ENCODE results near the gene CTNNA3. TPM values are rescaled to one million over a fixed set of nuclear protein-coding genes. Genes with fewer than 3 reads are reported as not detected.

Gene CTNNA3
- total RNA-seq, 2 donors from 2014 or later, result 4.8 to 5.3 TPM

DNA sequence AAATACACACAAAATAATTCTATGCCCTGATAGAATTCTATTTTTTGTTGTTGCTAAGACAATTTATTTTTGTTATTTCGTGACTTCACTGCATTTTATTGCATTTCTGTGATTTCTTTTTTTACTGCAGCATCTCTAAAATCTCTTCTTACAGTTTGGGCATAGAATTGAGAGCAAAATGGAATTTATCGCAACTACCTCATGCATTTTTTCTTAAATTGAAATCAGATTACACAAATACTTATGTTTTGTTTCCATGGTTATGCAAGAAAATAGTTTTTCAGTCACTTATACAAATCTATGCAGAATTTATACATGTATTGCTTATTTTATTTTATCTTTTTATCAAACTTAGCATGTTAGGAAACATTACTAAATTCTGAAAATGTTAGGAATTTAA lies 1552.0 kb downstream of the CTNNA3 start:
- DNase-seq (ENCODE audit: low spot score), result no peak
- intact Hi-C loops (cut with DNase I), result no loop called here

DNA sequence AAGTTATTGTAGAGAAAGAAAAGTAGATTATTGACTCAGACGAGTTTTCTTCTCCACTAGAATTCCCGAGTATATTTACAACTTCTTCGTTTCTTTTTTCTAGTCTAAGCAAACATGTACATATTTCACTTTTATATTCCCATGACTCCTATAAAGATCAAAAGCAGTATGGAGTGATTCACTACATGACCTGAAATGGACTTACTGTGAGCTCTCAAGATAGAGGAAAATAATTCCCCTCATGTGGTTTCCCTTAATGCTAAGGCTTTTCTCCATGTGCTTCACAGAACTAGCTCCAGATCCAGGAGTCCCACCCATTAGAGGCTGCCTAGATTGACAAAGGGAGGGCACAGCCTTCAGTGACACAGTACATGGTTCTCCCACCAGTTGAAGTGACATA lies 1593.2 kb downstream of the CTNNA3 start:
- no peak for DNase-seq (ENCODE audit: low spot score)
- intact Hi-C loops (cut with DNase I), result loop anchor here in 1 of 2 donors (1.0 kb wide), 1 partner anchor 15 kb away; no protein-coding TSS in a partner anchor

DNA sequence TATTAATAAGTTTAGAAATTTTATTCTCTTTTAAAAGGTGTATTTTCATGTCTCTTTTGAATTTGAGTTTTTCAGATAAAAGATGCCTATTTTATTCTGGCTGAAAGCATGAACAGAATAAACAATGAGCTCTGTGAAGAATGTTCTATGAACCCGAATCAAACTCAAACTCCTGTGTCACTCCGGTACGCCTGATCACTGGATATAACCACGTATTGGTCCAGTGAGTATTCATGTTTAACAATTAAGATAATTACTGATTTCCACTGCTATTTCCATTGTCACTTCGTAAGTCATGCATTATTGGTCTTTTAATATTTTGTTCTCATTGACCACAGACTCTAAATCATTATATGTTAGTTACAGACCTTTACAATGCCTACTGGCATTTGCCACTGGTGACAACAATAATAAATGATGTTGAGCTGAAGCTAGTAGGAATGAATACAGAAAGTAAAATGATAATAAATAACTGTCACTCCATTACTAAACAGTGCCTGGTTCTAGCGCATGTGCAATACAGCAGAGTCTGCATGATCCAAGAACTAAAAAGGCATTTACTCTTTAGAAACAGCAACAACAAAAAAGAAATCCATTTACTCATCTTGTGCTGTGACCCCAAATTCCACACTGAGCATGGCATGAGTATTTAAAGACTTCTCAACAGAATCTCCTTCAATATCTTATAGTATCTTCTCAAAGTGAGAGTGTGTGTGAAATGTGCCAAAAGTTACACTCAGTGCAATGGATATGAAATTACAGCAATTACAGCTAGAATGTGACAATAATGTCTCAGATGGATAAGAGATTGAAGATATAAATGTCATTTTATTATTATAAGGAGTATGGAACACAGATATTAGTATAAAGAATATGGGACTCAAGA lies 1597.2 kb downstream of the CTNNA3 start:
- intact Hi-C loops (cut with DNase I), result no loop called here
- DNase-seq (ENCODE audit: low spot score), result no peak

DNA sequence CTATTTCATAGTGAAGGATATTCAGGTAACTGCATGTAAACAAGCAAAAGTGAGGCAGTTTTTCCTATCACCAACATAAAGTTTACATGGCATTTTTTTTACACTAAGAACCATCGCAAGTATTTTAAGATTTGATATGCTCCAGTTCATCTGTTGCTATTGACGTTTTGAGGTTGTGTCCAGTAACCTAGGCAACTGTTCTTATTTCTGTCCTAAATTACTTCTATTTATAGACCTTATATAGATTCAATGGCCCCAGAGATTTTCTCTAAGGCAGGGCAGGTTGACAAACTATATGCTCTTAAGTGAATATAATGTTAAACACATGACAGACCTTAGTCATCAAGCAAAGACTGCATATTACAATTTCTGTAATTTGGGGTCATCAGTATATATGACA lies 1600.4 kb downstream of the CTNNA3 start:
- no peak for DNase-seq (ENCODE audit: low spot score)
- intact Hi-C loops (cut with DNase I), result no loop called here

DNA sequence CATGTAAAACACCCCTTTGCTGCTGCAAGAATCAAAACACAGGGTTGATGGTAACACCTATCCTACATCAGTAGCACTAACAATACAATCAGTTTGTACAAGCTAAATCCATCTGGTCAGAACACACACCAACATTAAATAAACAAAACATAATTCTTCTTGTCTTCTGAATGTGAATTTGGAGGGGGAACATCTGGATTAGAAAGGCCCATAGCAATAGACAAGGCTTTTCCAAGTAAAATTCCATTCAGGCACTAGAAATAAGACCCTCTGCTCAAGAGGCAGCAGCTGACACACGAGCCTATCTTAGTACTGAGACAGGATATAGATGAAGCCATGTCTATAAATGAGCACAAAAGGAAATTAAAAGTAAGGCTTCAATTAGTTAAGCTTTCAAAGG lies 1610.1 kb downstream of the CTNNA3 start:
- DNase-seq (ENCODE audit: low spot score), result no peak
- intact Hi-C loops (cut with DNase I), result no loop called here

DNA sequence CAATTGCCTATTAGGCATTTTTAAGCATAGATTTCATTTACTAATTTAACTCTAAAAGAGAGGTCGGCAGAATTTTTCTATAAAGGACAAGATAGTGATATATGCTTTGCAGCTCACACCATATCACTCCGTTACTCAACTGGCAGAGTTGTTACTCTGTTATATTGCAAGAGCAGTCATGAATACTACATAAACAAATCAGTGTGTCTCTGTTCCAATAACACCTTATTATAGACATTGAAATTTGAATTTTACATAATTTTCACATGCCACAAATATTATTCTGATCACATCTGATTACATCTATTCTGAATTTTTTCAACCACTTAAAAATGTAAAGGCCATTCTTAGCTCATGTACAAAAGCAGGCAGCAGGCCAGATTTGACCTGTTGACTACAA lies 1624.1 kb downstream of the CTNNA3 start:
- intact Hi-C loops (cut with DNase I), result no loop called here
- no peak for DNase-seq (ENCODE audit: low spot score)

DNA sequence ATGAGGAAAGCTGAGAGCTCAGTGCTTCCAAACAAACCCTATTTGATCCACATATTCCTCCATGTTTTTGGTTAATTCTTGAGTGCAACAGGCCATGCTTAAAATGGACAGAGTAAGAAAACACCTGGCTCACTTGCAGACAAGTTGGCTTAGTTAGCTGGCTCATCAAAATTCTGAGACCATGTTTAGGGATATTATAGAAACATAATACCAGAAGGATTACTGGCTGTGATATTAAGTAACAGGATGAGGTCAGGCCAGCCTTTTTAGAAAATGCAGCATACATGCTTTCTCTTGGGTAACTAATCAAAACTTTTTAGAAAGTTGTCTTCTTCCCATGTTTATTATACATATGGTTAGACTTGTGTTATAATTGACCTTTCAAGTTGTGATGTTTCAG lies 1637.4 kb downstream of the CTNNA3 start:
- no peak for DNase-seq (ENCODE audit: low spot score)
- intact Hi-C loops (cut with DNase I), result no loop called here

DNA sequence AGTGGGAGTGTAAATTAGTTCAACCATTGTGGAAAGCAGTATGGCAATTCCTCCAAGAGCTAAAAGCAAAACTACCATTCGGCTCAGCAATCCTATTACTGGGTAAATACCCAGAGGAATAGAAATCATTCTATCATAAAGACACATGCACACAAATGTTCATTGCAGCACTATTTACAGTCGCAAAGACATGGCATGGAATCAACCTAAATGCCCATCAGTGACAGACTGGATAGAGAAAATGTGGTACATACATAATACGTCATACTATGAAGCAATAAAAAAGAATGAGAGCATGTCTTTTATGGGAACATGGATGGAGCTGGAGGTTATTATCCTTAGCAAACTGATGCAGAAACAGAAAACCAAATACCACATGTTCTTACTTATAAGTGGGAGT lies 1646.7 kb downstream of the CTNNA3 start:
- no peak for DNase-seq (ENCODE audit: low spot score)
- intact Hi-C loops (cut with DNase I), result no loop called here

DNA sequence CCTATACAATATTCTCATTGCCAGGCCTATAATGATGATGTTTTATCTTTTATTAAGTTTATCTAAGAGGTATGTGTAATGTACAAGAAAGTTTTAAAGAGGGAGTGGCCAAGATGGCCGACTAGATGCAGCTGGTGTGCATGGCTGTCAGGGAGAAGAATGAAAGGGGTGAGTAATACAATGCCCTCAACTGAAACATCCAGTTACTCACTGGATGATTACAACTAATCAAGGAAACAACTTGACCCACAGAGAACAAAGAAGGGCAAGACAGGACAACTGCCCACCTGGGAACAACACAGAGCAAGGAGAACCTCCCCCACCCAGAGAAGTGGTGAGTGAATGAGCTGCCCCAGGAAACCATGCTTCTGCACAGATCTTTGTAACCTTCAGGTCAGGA lies 1650.1 kb downstream of the CTNNA3 start:
- DNase-seq (ENCODE audit: low spot score), result no peak
- intact Hi-C loops (cut with DNase I), result no loop called here

DNA sequence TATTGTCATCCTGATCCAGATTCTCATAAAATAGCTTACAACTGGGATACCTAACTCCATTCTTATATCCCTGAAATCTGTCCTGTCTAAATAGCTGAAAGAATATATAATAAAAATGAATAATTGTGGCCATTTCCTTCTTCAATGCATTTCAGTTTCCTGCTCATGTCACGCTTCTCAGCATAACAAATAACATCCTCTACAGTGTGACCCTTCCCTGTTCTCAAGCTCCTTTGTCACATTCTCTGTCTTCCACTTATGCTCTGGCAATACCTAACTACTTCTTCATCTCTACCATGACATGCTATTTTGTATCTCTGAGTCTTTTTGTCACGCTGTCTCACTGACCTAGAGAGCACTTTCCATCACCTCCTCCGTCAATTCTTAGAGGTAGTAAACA lies 1654.2 kb downstream of the CTNNA3 start:
- DNase-seq (ENCODE audit: low spot score), result no peak
- intact Hi-C loops (cut with DNase I), result no loop called here

DNA sequence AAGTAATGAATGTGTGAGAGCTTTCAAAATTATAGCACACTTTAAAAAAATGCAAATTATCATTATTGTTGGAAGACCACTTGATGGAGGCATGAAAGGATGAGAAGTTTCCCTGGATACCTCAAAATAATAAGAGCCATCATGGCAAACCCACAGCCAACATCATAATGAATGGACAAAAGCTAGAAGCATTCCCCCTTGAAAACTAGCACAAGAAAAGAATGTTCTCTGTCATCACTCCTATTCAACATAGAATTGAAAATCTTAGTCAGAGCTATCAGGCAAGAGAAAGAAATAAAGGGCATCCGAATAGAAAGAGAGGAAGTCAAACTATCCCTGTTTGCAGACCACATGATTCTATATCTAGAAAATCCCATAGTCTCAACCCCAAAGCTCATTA lies 1657.4 kb downstream of the CTNNA3 start:
- intact Hi-C loops (cut with DNase I), result no loop called here
- no peak for DNase-seq (ENCODE audit: low spot score)

DNA sequence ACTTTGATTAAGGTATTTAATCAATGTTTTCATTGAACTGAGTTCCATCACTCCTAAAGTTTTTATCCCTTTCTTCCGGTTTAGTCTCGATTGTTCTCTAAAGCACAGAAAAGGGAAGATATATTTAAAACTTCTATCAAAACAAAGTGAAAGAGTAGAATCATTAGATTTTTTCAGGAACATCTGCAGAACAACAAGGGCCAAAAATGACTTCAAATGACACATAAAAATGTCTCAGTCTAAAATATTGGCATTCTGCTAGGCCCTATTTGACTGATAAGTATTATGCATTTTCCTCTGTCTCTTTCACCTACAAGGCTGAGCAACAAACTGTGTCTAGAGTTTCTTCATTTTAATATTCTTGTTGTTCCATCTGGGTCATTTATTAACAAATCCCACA lies 1669.7 kb downstream of the CTNNA3 start:
- DNase-seq (ENCODE audit: low spot score), result no peak
- intact Hi-C loops (cut with DNase I), result no loop called here

DNA sequence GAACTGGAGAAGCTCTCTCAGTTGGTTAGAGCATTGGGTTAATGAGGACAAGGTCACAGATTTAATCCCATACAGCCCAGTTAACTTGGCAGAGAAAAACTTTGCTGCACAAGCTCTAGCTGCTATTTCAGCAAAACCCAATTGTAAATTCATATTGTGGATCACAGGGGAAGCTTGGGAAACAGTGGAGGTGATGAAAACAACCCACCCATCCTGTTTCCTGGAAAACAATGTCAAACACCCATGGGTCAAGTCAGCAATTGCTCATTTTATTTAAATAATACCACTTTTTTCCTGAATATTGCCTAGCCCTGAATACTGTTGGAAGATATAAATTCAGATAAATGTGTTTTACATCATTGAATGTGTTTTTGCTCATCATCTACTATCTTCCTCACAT lies 1670.8 kb downstream of the CTNNA3 start:
- intact Hi-C loops (cut with DNase I), result no loop called here
- DNase-seq (ENCODE audit: low spot score), result no peak

DNA sequence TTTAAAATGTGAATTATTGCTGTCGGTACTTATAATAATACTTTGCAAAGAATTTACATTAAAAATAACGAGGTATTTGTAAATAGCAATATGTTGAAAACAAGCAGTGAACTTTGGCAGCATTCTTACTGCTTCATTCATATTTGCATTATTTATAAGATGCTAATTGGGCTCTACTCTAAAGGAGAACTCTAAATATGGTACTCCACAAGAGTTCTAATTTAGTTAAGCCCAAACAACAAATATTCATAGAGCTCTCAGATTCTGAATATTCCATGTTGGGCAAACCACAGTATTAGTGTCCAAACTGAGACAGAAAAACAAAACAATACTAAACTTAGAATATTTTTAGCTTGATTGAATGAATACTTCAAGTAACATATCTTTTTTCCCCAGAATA lies 1674.6 kb downstream of the CTNNA3 start:
- intact Hi-C loops (cut with DNase I), result no loop called here

DNA sequence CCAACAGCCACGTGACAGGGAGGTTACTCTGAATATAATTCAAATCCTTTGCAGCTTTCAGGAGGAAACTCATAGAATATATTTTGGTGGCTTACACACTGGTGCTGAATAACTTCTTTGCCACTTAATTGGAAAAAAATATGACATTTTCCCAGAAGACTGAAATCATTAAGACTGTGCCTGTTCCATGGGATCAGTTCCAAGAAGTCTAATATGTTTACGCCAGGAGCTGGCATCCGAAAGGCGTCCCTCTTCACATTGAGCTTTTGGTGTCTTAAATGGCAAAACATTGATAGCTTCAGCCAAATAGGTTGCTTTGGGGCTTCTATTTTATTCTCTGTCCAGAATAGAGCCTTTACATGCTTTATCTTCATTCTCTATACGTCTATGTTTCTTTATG lies 1687.8 kb downstream of the CTNNA3 start:
- no peak for DNase-seq (ENCODE audit: low spot score)
- intact Hi-C loops (cut with DNase I), result no loop called here

More for the DNA sequence above, 1674.6 kb downstream of the CTNNA3 start:
- no peak for DNase-seq (ENCODE audit: low spot score)

DNA sequence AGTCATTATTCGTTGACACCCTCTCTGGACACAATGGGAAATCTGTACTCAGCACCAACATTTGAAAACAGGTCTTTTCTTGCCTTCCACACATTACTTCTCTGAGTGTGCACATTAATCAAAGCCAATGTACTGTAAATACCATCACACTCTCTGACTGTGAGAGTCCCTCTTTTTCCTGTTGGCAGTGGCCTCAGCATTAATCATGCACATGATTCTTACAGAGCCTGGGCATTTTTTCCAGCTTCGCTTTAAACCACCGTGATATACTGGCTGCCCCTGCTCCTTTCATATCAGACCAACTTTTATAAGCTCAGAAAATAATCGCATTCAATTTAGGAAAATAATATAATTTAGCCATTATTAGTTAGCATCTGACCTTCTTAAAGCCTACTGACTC lies 1689.6 kb downstream of the CTNNA3 start:
- intact Hi-C loops (cut with DNase I), result no loop called here
- DNase-seq (ENCODE audit: low spot score), result no peak

DNA sequence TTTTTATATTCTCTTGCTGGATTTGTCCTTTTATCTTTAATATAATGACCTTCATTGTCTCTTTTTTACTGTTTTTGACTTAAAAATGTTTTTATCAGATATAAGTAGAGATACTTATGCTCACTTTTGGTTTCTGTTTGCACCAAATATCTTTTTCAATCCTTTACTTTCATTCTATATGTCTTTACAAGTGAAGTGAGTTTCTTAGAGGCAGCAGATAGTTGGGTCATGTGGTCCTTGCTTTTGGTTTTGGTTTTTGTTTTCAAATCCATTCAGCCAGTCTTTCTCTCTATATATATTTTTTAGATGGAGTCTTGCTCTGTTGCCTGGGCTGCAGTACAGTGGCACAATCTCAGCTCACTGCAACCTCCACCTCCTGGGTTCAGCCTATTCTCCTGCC lies 1702.5 kb downstream of the CTNNA3 start:
- DNase-seq (ENCODE audit: low spot score), result no peak
- intact Hi-C loops (cut with DNase I), result no loop called here

DNA sequence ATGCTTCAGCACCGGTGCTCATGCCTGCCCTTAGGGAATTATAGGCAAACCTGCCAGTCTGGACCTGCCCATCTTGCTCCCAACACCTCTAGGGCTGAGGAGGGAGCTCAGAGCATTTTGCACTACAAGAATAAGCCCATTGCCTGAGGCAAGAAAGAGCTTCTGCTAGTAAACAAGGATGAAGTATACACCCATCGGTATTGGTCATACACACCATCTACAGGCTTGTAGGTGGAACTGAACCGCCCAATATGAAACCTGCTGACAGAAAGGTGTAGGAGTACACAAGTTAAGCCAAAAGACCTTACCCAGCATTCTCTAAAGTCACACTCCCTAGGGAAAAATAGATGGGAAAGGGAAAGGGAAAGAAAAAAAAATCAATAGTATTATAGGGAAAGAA lies 1727.1 kb downstream of the CTNNA3 start:
- DNase-seq (ENCODE audit: low spot score), result no peak
- intact Hi-C loops (cut with DNase I), result no loop called here

DNA sequence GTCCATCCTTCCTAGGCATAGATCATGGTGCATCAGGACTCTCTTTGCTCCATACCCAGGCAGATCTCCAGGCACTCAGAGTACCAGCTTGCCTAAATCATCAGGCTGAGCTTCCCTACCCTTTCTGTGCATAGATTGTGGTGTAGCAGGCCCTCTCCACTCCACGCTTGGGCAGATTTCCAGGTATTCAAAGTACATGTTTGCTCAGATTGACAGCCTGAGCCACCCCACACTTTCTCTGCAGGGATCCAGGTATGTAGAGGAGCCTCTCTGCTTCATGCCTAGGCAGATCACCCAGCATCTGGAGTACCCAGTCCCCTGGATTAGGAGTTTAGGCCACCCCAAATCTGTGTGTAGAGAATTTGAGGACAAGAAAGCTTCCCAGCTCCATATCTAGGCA lies 1727.6 kb downstream of the CTNNA3 start:
- intact Hi-C loops (cut with DNase I), result no loop called here
- DNase-seq (ENCODE audit: low spot score), result no peak

DNA sequence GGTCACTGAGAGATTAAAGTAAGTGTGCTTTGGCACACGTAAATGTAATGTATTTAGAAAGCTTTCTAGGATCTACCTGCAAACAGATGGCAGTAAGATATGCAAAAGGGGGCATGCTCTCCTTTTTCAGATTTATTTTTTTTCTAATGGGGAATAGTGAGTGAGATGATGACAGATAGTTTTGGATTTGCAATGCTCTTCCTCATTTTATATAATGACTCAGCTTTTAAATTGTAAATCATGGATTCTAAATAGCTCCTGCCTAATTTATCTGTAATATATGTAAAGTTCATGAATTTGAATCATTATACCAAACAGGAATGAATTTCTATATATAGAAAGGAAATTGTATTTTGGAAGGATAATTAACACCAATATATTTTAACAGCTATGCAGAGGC lies 1731.8 kb downstream of the CTNNA3 start:
- intact Hi-C loops (cut with DNase I), result no loop called here
- DNase-seq (ENCODE audit: low spot score), result no peak

DNA sequence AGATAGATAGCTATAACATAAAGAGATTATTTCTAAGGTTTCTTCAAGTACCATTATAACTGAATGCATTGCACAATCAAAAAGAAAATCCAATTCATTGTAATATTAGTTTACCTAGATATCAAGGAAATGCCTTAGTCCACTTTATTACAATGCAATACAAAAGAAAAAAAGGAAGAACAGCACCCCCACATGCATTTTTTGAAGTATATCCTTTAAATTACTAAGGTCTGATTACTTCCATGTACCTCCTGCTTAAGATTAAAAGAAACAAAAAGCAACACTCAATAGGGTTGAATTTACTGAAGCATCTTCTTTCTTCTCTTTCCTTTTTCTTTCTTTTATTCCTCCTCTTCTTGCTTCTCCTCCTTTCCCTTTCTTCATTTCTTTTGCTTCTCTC lies 1743.9 kb downstream of the CTNNA3 start:
- no peak for DNase-seq (ENCODE audit: low spot score)
- intact Hi-C loops (cut with DNase I), result loop anchor here in 1 of 2 donors (5.0 kb wide), 1 partner anchor 525 kb away; no protein-coding TSS in a partner anchor

Measured in posterior vena cava (tissue), 2 donors.